Hematopoietic multipotent progenitor cell treated with erythropoietin and hydrocortisone succinate and interleukin-3 and kit ligand, for 8 days (in vitro differentiated cells): Measurements from ENCODE around the gene SYCE1.
A peak's percentile ranks its signal among the peaks of the same experiment; 100 is the strongest.
"Not testable (repeated sequence)": the region's sequence is repeated elsewhere in the genome, so short reads cannot be mapped to it uniquely, and the experiment has no call there.

Experiments
- DNase-seq: peaks from one replicate; pipeline ENCODE4 v3.0.0-alpha.2; 2015

Gene SYCE1

GRCh38 chr10:133565441-133566294 is at the start of gene SYCE1:
Gene SYCE1 (minus strand): TSS chr10:133565583. CDS start chr10:133565529, 54 bp downstream.
- peak; percentile 8 for DNase-seq

GRCh38 chr10:133614830-133615580 is 49.6 kb upstream of the SYCE1 start:
- no peak for DNase-seq

GRCh38 chr10:133613699-133614098 is 48.3 kb upstream of the SYCE1 start:
- no peak for DNase-seq

GRCh38 chr10:133611079-133611478 is 45.7 kb upstream of the SYCE1 start:
- no peak for DNase-seq

GRCh38 chr10:133608855-133609254 is 43.5 kb upstream of the SYCE1 start:
- DNase-seq = peak; percentile 33

- not testable (repeated sequence) for DNase-seq
Observed at GRCh38 chr10:133603434-133603833, 38.1 kb upstream of the SYCE1 start.

GRCh38 chr10:133600657-133601056 is 35.3 kb upstream of the SYCE1 start:
- no peak for DNase-seq

GRCh38 chr10:133599869-133600268 is 34.5 kb upstream of the SYCE1 start:
- DNase-seq = peak; percentile 8

- DNase-seq = no peak
Observed at GRCh38 chr10:133592716-133593115, 27.3 kb upstream of the SYCE1 start.

- no peak for DNase-seq
Observed at GRCh38 chr10:133590970-133591359, 25.6 kb upstream of the SYCE1 start.

- no peak for DNase-seq
Observed at GRCh38 chr10:133590226-133590969, 25.0 kb upstream of the SYCE1 start.

GRCh38 chr10:133577037-133577436 is 11.7 kb upstream of the SYCE1 start:
- DNase-seq = not testable (repeated sequence)

GRCh38 chr10:133573460-133573859 is 8.1 kb upstream of the SYCE1 start:
- not testable (repeated sequence) for DNase-seq

GRCh38 chr10:133572055-133572454 is 6.7 kb upstream of the SYCE1 start:
- not testable (repeated sequence) for DNase-seq

- DNase-seq = not testable (repeated sequence)
Observed at GRCh38 chr10:133569801-133570200, 4.4 kb upstream of the SYCE1 start.

GRCh38 chr10:133568831-133569527 is 3.6 kb upstream of the SYCE1 start:
- DNase-seq = not testable (repeated sequence)

- DNase-seq = no peak
Observed at GRCh38 chr10:133568287-133568614, 2.9 kb upstream of the SYCE1 start.

- DNase-seq = no peak
Observed at GRCh38 chr10:133567609-133568286, 2.4 kb upstream of the SYCE1 start.

- no peak for DNase-seq
Observed at GRCh38 chr10:133567119-133567518, 1.7 kb upstream of the SYCE1 start.

GRCh38 chr10:133564816-133565215 is 567 bp downstream of the SYCE1 start:
- DNase-seq = no peak

GRCh38 chr10:133559216-133559615 is 6.2 kb downstream of the SYCE1 start:
- DNase-seq = no peak

- DNase-seq = no peak
Observed at GRCh38 chr10:133557381-133557780, 8.0 kb downstream of the SYCE1 start.
